ENCODE measurements around the gene GTF2I.
"Not testable (repeated sequence)": the region's sequence is repeated elsewhere in the genome, so short reads cannot be mapped to it uniquely, and the experiment has no call there.

Gene GTF2I

DNA sequence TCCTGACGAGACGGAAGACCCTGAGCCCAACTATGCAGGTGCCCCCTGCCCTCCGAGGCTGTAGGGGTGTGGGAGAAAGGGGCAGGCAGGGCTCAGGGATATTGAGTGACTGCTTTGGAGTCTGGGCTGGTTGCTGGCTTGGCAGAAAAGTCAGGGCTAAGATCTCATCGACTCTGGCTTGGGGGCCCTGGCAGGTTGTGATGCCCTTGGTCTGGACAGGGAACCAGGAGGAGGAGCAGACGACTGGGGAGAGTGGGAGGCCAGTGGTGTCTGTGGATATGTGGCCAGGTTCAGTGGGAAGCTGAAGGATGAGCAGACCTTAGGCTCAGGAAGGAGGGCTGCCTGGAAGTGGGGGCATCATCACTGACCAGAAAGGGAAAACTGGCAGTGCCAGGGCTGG lies 126.1 kb downstream of the GTF2I start:
- DNase-seq, result not testable (repeated sequence)

DNA sequence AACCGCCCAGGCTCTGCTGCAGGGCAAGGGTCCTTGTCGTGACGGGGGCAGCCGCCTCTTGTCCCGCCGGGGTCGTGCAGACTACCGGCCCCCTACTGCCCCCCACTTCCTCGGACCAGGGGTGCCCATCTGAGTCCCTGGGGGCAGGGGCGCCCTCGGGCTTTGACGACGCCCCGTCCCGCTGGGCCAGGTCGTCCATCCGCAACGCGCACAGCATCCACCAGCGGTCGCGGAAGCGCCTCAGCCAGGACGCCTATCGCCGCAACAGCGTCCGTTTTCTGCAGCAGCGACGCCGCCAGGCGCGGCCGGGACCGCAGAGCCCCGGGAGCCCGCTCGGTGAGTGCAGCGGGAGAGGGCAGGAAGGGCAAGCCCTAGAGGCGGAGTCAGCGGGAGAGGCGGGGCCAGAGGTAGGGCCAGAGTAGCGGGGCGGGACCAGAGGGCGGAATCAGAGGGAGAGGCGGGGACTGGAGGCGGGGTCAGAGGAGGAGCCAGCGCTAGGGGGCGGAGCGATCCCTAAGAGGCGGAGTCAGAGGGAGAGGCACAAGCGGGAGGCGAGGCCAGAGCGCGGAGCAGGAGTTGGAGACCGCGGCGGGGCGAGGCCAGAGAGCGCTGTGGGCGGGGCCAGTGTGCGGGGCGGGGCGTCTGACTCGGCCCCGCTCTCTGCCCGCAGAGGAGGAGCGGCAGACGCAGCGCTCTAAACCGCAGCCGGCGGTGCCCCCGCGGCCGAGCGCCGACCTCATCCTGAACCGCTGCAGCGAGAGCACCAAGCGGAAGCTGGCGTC lies 131.0 kb downstream of the GTF2I start:
- DNase-seq, result peak; percentile 85 to 91

DNA sequence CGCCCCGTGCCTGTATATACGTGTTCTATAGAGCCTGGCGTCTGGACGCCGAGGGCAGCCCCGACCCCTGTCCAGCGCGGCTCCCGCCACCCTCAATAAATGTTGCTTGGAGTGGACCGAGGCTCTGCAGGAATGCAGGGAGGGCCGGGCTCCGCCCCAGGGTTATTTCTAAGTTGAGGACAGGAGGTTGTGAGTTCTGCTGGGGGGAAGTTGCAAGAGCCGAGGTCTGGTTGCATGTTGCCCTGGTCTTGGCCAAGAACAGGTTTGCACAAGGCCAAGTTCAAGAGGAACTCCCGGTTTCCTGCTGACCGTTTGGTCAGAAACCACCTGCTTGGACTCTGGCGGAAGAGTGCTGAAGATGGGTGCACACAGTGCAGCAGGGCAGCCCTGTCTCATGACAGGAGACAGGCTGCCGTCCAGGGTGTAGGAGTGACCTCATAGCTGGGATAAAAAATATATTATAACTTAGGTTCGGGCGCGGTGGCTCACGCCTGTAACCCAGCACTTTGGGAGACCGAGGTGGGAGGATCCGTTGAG lies 131.8 kb downstream of the GTF2I start:
- DNase-seq, result not testable (repeated sequence)

DNA sequence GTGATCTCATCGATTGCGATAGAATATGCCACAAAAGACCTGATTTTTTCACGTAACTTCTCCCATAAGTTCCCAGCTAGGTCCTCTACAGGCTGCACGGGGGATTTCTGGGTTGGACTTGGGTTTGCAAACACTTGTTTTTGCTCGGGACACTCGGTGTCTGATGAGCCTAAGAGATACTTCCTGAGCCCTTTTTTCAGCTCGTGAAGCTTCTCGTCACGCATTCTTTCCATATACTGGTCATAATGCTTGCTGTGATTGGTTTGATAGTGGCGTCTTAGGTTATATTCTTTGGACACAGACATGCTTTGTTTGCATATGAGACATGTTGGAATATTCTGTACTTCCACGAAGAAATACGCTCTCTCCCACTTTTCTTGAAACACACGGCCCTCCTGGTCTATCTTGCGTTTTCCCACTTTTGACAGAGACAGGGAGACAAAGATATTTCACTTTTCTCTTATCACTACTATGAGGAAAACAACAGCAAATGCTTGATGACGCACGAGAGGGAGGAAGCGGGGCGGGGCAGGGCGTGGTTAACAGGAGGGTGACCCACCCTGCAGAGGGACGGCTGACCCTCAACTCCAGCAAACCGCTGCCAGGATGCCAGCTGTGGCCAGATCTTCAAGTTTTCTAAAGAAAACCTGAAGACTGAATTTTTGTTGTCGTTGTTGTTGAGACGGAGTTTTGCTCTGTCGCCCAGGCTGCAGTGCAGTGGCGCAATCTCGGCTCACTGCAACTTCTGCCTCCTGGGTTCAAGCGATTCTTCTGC lies 140.5 kb downstream of the GTF2I start:
- not testable (repeated sequence) for DNase-seq

DNA sequence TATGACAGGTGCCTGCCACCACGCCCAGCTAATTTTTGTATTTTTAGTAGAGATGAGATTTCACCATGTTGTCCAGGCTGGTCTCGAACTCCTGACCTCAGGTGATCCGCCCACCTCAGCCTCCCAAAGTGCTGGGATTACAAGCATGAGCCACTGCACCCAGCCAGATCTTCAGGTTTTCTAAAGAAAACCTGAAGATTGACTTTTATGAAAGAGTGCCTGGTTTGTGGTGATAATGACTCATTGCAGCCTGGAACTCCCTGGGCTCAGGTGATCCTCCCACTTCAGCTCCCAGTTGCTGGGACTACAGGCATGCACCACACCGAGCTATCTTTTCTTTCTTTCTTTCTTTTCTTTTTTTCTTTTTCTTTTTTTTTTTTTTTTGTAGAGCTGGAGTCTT lies 141.1 kb downstream of the GTF2I start:
- not testable (repeated sequence) for DNase-seq

Data from bone marrow (tissue), 2 donors.